ENCODE data around the gene TMBIM6. TPM values are rescaled to one million over a fixed set of nuclear protein-coding genes. Genes with fewer than 3 reads are reported as not detected.

The TMBIM6 gene
- total RNA-seq, 4 donors from 2014 or later = 292 to 468 (median 377) TPM

DNA sequence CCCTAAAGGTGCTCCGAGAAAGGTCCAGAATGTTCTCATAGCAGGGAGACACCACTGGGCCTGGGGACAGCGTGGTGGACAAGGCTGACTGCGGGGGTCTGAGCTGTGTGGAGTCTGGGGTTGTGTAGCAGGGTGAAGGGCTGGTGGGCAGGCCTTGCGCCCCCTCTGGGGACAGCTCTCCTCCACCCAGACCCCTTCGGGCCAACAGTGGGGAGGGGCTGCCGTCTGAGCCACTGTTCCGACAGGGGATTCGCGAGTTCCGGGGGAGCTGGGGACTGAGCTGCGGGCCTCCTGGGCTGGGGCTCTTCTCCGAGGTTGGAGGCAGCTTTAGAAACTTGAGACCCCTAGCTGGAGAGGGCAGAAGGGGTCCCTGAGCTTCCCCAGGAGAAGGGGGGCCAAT is 54.8 kb downstream of the TMBIM6 start:
- Histone ChIP-seq H3K27ac (no peak overlapping the region), H3K9me3 (no peaks in the 10 kb centered on the region), H3K27me3 (no peaks in the 10 kb centered on the region), H3K4me3 (no peak overlapping the region), H3K4me1 (no peaks in the 10 kb centered on the region), H3K36me3 (peaks cover 54% of the 10 kb centered on the region)
- no peak for TF ChIP-seq EP300 (IDR thresholded peaks at IDR 0.05)
- no peak for TF ChIP-seq POLR2AphosphoS5 (IDR thresholded peaks at IDR 0.05)
- TF ChIP-seq, protein P1, sequence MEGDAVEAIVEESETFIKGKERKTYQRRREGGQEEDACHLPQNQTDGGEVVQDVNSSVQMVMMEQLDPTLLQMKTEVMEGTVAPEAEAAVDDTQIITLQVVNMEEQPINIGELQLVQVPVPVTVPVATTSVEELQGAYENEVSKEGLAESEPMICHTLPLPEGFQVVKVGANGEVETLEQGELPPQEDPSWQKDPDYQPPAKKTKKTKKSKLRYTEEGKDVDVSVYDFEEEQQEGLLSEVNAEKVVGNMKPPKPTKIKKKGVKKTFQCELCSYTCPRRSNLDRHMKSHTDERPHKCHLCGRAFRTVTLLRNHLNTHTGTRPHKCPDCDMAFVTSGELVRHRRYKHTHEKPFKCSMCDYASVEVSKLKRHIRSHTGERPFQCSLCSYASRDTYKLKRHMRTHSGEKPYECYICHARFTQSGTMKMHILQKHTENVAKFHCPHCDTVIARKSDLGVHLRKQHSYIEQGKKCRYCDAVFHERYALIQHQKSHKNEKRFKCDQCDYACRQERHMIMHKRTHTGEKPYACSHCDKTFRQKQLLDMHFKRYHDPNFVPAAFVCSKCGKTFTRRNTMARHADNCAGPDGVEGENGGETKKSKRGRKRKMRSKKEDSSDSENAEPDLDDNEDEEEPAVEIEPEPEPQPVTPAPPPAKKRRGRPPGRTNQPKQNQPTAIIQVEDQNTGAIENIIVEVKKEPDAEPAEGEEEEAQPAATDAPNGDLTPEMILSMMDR (IDR thresholded peaks at IDR 0.05) = no peak
- no peak for TF ChIP-seq POLR2A (IDR thresholded peaks at IDR 0.05)
- WGBS = 95% methylated on average over 10 of the region's 12 CpGs
- DNase-seq (ENCODE audit: low spot score in 2 of 2) = no peak

DNA sequence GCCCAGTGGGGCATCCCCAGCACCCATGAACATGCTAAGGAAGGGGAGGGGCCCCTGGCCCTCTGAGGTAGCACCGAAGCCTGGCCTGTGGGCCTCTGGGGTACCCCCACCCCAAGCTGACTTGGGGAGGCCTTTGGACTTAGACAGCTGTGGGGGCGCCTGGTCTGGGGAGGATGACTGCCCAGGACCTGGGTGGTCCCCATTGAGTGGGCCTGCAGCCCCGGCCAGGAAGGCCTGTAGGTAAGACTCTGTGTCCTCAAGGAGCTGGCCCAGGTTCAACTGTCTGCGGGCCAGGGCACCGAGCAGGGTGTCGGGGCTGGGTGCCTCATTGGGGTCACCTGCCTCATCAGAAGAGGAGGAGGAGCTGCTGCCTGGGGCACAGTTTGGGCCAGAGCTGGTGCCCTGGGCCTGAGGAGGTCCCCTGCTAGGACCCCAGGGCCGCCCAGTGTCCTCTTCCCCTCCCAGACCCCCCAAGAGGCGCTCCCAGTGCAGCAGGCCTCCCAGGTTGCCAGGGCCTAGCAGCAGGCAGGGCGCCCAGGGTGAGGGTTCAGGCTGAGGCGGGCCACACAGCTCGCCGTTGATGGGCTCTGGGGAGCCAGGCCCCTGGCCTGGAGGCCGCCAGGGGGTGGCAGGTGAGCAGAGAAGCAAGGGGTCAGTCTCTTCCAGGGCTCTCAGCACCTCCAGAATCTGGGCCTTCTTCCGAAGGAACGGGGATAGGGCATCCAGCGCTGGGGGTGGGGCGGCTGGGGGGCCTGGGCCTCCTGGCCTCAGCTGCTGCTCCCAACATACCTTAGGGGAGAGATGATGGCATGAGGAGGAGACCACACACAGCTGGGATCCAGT is 55.5 kb downstream of the TMBIM6 start:
- no peak for TF ChIP-seq EP300 (IDR thresholded peaks at IDR 0.05)
- TF ChIP-seq POLR2AphosphoS5 (IDR thresholded peaks at IDR 0.05) = no peak
- TF ChIP-seq, protein P1 (IDR thresholded peaks at IDR 0.05) = no peak
- no peak for TF ChIP-seq POLR2A (IDR thresholded peaks at IDR 0.05)
- no CpG with 5 or more reads among the region's 17 CpGs for WGBS
- H3K36me3 ChIP-seq = peaks cover 54% of the 10 kb centered on the region
- DNase-seq (ENCODE audit: low spot score in 2 of 2) = no peak
- no peaks in the 10 kb centered on the region for H3K27me3 ChIP-seq
- H3K4me1 ChIP-seq = peaks cover 4% of the 10 kb centered on the region
- H3K27ac ChIP-seq = no peak overlapping the region
- H3K4me3 ChIP-seq = no peak overlapping the region
- H3K9me3 ChIP-seq = no peaks in the 10 kb centered on the region

DNA sequence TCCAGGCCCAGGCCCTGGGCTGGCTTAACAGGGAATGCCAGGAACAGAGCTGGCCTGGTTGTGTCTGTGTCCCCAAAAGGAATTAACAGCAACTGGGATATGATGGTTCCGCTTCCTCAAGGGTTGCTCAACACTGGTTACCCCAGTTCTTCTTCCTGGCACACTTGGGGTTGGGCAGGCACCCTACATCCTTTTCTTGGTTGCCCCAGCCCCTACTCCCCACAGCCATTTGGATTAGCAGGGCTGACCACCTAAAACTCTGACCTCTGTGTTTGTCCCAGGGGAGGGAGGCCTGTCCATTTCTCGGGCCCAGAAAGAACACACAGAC is 56.1 kb downstream of the TMBIM6 start:
- TF ChIP-seq POLR2A (IDR thresholded peaks at IDR 0.05) (no peak), POLR2AphosphoS5 (IDR thresholded peaks at IDR 0.05) (no peak), EP300 (IDR thresholded peaks at IDR 0.05) (no peak)
- TF ChIP-seq, protein P1 (IDR thresholded peaks at IDR 0.05) = no peak
- no peak overlapping the region for H3K27ac ChIP-seq
- WGBS = 75% methylated on average over 2 of the region's 2 CpGs
- H3K27me3 ChIP-seq = no peaks in the 10 kb centered on the region
- no peak overlapping the region for H3K4me3 ChIP-seq
- H3K9me3 ChIP-seq = no peaks in the 10 kb centered on the region
- H3K36me3 ChIP-seq = peaks cover 54% of the 10 kb centered on the region
- H3K4me1 ChIP-seq = peaks cover 4% of the 10 kb centered on the region
- no peak for DNase-seq (ENCODE audit: low spot score in 2 of 2)

DNA sequence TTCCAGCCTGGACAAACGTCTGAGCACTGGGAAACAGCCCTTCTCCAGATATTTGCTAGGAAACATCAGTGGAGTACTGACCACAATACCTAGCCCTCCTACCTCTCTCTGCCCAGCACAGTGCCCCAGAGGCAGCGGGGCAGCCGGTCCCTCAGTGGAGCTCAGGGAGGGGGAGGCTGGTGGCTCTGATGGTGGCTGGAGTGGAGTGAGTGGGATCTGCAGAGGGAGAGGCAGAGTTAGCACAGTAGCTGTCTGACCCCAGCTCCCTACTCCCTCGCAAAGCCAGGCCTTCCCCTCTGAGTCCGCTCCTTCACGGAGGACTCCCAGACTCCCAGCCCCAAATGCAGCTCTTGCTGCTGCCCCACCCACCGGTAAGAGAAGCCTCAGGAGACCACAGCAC is 56.9 kb downstream of the TMBIM6 start:
- TF ChIP-seq, protein P1 (IDR thresholded peaks at IDR 0.05) = no peak
- TF ChIP-seq POLR2AphosphoS5 (IDR thresholded peaks at IDR 0.05) = no peak
- no peak for TF ChIP-seq POLR2A (IDR thresholded peaks at IDR 0.05)
- TF ChIP-seq EP300 (IDR thresholded peaks at IDR 0.05) = no peak
- Histone ChIP-seq H3K9me3 (no peaks in the 10 kb centered on the region), H3K4me3 (no peak overlapping the region), H3K4me1 (peaks cover 4% of the 10 kb centered on the region), H3K27me3 (no peaks in the 10 kb centered on the region), H3K36me3 (peaks cover 62% of the 10 kb centered on the region), H3K27ac (no peak overlapping the region)
- 88% methylated on average over 7 of the region's 7 CpGs for WGBS
- DNase-seq (ENCODE audit: low spot score in 2 of 2) = no peak

DNA sequence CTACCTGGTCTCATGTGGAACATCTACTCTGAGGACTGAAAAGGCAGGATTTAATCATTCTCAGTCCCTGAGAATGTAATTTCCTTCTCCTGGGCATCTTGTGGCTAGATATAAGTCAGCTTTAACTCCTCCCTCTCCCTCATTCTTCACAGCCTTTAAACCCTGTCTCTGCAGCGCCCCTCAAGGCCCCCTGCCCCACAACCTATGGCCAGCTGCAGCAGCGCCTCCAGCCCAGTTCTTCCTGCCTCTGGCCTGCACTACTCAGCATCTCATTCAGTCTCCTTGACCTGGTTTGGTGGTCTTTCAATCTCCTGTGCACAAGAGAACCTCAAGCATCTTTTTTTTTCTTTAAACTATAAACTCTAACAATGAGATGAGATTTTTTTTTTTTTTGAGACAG is 57.6 kb downstream of the TMBIM6 start:
- no peaks in the 10 kb centered on the region for H3K27me3 ChIP-seq

More for the DNA sequence above, 57.6 kb downstream of the TMBIM6 start:
- peaks cover 7% of the 10 kb centered on the region for H3K4me1 ChIP-seq
- peaks cover 69% of the 10 kb centered on the region for H3K36me3 ChIP-seq
- no peak for DNase-seq (ENCODE audit: low spot score in 2 of 2)
- H3K9me3 ChIP-seq = no peaks in the 10 kb centered on the region
- no peak overlapping the region for H3K4me3 ChIP-seq
- WGBS = 87% methylated on average over 2 of the region's 2 CpGs
- TF ChIP-seq EP300 (IDR thresholded peaks at IDR 0.05) = no peak
- no peak for TF ChIP-seq POLR2AphosphoS5 (IDR thresholded peaks at IDR 0.05)
- TF ChIP-seq POLR2A (IDR thresholded peaks at IDR 0.05) = no peak
- TF ChIP-seq, protein P1 (IDR thresholded peaks at IDR 0.05) = no peak
- H3K27ac ChIP-seq = no peak overlapping the region
